ENCODE measurements around the gene FAU. TPM values are rescaled to one million over a fixed set of nuclear protein-coding genes. Genes with fewer than 3 reads are reported as not detected.
A peak's percentile ranks its signal among the peaks of the same experiment; 100 is the strongest.

FAU gene
- total and polyA plus RNA-seq, 9 of the 15 experiments (the other 6 are each of a cell fraction or from before 2014, with no cell fraction given) = 433 to 1,827 (median 942) TPM

- no peak for TF ChIP-seq ZNF165 (CRISPR knock-in tag; IDR thresholded peaks at IDR 0.05; ENCODE audit: borderline replicate concordance)
- TF ChIP-seq CBFA2T3 (IDR thresholded peaks at IDR 0.05) = no peak
- TF ChIP-seq NFE2 (IDR thresholded peaks at IDR 0.05; ENCODE audit: low read depth) = no peak
- no peak for TF ChIP-seq ZNF785 (CRISPR knock-in tag; IDR thresholded peaks at IDR 0.05)
- TF ChIP-seq C11orf30 (IDR thresholded peaks at IDR 0.05; ENCODE audit: low read depth) = peak; percentile 97
- TF ChIP-seq RAD51 (IDR thresholded peaks at IDR 0.05; ENCODE audit: borderline replicate concordance, low read depth) = no peak
- no peak for TF ChIP-seq FOXP1 (CRISPR knock-in tag; IDR thresholded peaks at IDR 0.05)
- no peak for TF ChIP-seq PCBP2 (IDR thresholded peaks at IDR 0.05; ENCODE audit: low read depth, low read length, poor library complexity, severe bottlenecking)
- TF ChIP-seq, protein P1, sequence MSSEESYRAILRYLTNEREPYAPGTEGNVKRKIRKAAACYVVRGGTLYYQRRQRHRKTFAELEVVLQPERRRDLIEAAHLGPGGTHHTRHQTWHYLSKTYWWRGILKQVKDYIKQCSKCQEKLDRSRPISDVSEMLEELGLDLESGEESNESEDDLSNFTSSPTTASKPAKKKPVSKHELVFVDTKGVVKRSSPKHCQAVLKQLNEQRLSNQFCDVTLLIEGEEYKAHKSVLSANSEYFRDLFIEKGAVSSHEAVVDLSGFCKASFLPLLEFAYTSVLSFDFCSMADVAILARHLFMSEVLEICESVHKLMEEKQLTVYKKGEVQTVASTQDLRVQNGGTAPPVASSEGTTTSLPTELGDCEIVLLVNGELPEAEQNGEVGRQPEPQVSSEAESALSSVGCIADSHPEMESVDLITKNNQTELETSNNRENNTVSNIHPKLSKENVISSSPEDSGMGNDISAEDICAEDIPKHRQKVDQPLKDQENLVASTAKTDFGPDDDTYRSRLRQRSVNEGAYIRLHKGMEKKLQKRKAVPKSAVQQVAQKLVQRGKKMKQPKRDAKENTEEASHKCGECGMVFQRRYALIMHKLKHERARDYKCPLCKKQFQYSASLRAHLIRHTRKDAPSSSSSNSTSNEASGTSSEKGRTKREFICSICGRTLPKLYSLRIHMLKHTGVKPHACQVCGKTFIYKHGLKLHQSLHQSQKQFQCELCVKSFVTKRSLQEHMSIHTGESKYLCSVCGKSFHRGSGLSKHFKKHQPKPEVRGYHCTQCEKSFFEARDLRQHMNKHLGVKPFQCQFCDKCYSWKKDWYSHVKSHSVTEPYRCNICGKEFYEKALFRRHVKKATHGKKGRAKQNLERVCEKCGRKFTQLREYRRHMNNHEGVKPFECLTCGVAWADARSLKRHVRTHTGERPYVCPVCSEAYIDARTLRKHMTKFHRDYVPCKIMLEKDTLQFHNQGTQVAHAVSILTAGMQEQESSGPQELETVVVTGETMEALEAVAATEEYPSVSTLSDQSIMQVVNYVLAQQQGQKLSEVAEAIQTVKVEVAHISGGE (CRISPR knock-in tag; IDR thresholded peaks at IDR 0.05) = peak; percentile 74 to 96 (median 87); a peak in 5 of 6 replicates
- TF ChIP-seq ZNF384 (IDR thresholded peaks at IDR 0.05; ENCODE audit: low read depth, low read length) = peak; percentile 47; the same call in 1 of the 2 replicates
- no peak for TF ChIP-seq FOSL1 (tag; conservative IDR thresholded peaks at IDR 0.05)
- TF ChIP-seq CLOCK (CRISPR knock-in tag; IDR thresholded peaks at IDR 0.05; ENCODE audit: borderline replicate concordance) = peak; percentile 40; the same call in 1 of the 2 replicates
- TF ChIP-seq ZNF780A (CRISPR knock-in tag; IDR thresholded peaks at IDR 0.05) = no peak
- TF ChIP-seq XRCC5 (IDR thresholded peaks at IDR 0.05; ENCODE audit: low read depth, low read length) = no peak
- peak; percentile 74; the same call in 1 of the 2 replicates for TF ChIP-seq MXI1 (IDR thresholded peaks at IDR 0.05; ENCODE audit: low read depth, low read length)
- peak; percentile 93 for TF ChIP-seq POLR2A (conservative IDR thresholded peaks at IDR 0.05)
- no peak for TF ChIP-seq SNRNP70 (optimal IDR thresholded peaks at IDR 0.05; ENCODE audit: low read depth, low read length)
- TF ChIP-seq MEF2D (tag; conservative IDR thresholded peaks at IDR 0.05; ENCODE audit: low read depth) = no peak
- no peak for TF ChIP-seq TRIM28 (IDR thresholded peaks at IDR 0.05)
- no peak; the same call in 1 of the 2 replicates for TF ChIP-seq GATAD2B (IDR thresholded peaks at IDR 0.05; ENCODE audit: borderline replicate concordance)
- TF ChIP-seq, protein P2, sequence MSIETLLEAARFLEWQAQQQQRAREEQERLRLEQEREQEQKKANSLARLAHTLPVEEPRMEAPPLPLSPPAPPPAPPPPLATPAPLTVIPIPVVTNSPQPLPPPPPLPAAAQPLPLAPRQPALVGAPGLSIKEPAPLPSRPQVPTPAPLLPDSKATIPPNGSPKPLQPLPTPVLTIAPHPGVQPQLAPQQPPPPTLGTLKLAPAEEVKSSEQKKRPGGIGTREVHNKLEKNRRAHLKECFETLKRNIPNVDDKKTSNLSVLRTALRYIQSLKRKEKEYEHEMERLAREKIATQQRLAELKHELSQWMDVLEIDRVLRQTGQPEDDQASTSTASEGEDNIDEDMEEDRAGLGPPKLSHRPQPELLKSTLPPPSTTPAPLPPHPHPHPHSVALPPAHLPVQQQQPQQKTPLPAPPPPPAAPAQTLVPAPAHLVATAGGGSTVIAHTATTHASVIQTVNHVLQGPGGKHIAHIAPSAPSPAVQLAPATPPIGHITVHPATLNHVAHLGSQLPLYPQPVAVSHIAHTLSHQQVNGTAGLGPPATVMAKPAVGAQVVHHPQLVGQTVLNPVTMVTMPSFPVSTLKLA (conservative IDR thresholded peaks at IDR 0.05) = peak; percentile 94 to 97
- peak; percentile 75; the same call in 1 of the 2 replicates for TF ChIP-seq RBM14 (IDR thresholded peaks at IDR 0.05; ENCODE audit: borderline replicate concordance, insufficient read depth, low read depth, low read length)
Measured at GRCh38 chr11:65083834-65084597, 37.9 kb downstream of the FAU start, which contains the start of the genes CDCA5 and ZFPL1 (continued).
